CD4-positive, CD25-positive, alpha-beta regulatory T cell (primary cell): ENCODE data around the gene CACNG4. TPM values are rescaled to one million over a fixed set of nuclear protein-coding genes. Genes with fewer than 3 reads are reported as not detected.
"Not testable (repeated sequence)": the region's sequence is repeated elsewhere in the genome, so short reads cannot be mapped to it uniquely, and the experiment has no call there.

Experiments used
- ATAC-seq, 2 donors: fragments of 150-1000 bp; cut with Tn5 transposase; one replicate each; pipeline ENCODE4 v1.10.0; 2021; ENCODE audit warnings: low read depth in 2 of 2, moderate number of reproducible peaks in 2 of 2, moderate library complexity in 1 of 2
- DNase-seq, 3 donors: peaks; one replicate each; pipeline versions ENCODE4 v3.0.0 to v3.0.0-alpha.2; 2012 to 2022; ENCODE audit warnings: mixed read lengths in 1 of 3
- H3K27ac ChIP-seq: one replicate; pipeline ENCODE4 v1.7.0; 2013; ENCODE audit warnings: mild to moderate bottlenecking, low read length; ENCODE audit not compliant: insufficient read depth, poor library complexity, severe bottlenecking
- H3K27me3 ChIP-seq: one replicate; pipeline ENCODE4 v1.7.0; 2013; ENCODE audit warnings: low read length; ENCODE audit not compliant: control insufficient read depth, insufficient read depth
- H3K36me3 ChIP-seq: one replicate; pipeline ENCODE4 v1.7.0; 2013; ENCODE audit warnings: mild to moderate bottlenecking, low read length, moderate library complexity; ENCODE audit not compliant: control insufficient read depth, insufficient read depth
- H3K4me1 ChIP-seq: 2 replicates; pipeline ENCODE4 v1.7.0; 2013; ENCODE audit warnings: mild to moderate bottlenecking, low read length; ENCODE audit not compliant: insufficient read depth, control insufficient read depth, poor library complexity, severe bottlenecking
- H3K4me3 ChIP-seq: one replicate; pipeline ENCODE4 v1.7.0; 2013; ENCODE audit warnings: low read depth, mild to moderate bottlenecking, low read length, moderate library complexity
- H3K9me3 ChIP-seq, 2 experiments: 1 replicate in 1 of 2; 2 replicates in 1 of 2; pipeline ENCODE4 v1.7.0; 2013; ENCODE audit warnings: low read length in 2 of 2, mild to moderate bottlenecking in 1 of 2, moderate library complexity in 1 of 2; ENCODE audit not compliant: control insufficient read depth in 2 of 2
- H3K27ac Mint-ChIP-seq, 3 donors: one replicate each; pipeline ENCODE4 v1.8.0; 2020 to 2022; ENCODE audit warnings: mild to moderate bottlenecking in 3 of 3, mixed read lengths in 3 of 3, moderate library complexity in 2 of 3
- H3K27me3 Mint-ChIP-seq: one replicate; pipeline ENCODE4 v1.8.0; 2022; ENCODE audit warnings: mild to moderate bottlenecking, mixed read lengths
- H3K36me3 Mint-ChIP-seq: one replicate; pipeline ENCODE4 v1.8.0; 2020; ENCODE audit warnings: mixed read lengths
- H3K4me1 Mint-ChIP-seq, 4 donors: one replicate each; pipeline ENCODE4 v1.8.0; 2020 to 2022; ENCODE audit warnings: mixed read lengths in 4 of 4, mild to moderate bottlenecking in 1 of 4
- H3K4me3 Mint-ChIP-seq, 4 donors: one replicate each; pipeline ENCODE4 v1.8.0; 2020 to 2022; ENCODE audit warnings: mild to moderate bottlenecking in 4 of 4, mixed read lengths in 4 of 4, moderate library complexity in 3 of 4
- H3K9me3 Mint-ChIP-seq, 7 donors: one replicate each; pipeline ENCODE4 v1.8.0; 2020 to 2022; ENCODE audit warnings: mixed read lengths in 7 of 7, mild to moderate bottlenecking in 3 of 7, moderate library complexity in 2 of 7
- polyA plus RNA-seq, 4 donors: library from polyadenylated mRNA; unstranded; fragments of 300-500 nt; fragmentation: Illumina TruSeq; gene quantifications; one replicate each; pipeline ENCODE4 v1.2.3, GENCODE V29; 2021
- total RNA-seq: library from RNA; stranded (reverse); gene quantifications from one replicate; pipeline ENCODE4 v1.2.3, GENCODE V29; 2022

Gene CACNG4
- total and polyA plus RNA-seq, 5 donors from 2014 or later, result not detected

DNA sequence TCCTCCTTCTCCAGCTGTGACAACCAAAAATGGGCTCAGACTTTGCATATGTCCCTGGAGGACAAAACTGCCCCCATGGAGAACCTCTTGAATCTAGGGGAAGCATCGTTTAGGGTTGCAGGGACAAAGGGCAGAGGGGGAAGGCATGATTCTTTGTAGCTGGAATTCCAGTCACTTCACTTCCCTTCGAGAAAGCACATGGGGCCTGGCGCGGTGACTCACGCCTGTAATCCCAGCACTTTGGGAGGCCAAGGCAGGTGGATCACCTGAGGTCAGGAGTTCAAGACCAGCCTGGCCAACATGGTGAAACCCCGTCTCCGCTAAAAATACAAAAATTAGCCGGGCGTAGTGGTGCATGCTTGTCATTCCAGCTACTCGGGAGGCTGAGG lies 7.9 kb downstream of the CACNG4 start:
- not testable (repeated sequence) for H3K4me1 Mint-ChIP-seq, H3K4me3 Mint-ChIP-seq, H3K36me3 ChIP-seq, H3K27ac Mint-ChIP-seq, H3K4me3 ChIP-seq, ATAC-seq, DNase-seq, H3K9me3 ChIP-seq, H3K27ac ChIP-seq, H3K36me3 Mint-ChIP-seq, H3K4me1 ChIP-seq, H3K9me3 Mint-ChIP-seq
- H3K27me3 Mint-ChIP-seq, result peaks cover 42% of the 10 kb centered on the region
- peaks cover 15% of the 10 kb centered on the region for H3K27me3 ChIP-seq

GRCh38 chr17:66975188-66975587 lies 10.7 kb downstream of the CACNG4 start:
- Mint-ChIP-seq H3K4me3 (no peak overlapping the region), H3K27ac (no peak overlapping the region), H3K36me3 (no peaks in the 10 kb centered on the region), H3K27me3 (peaks cover 27% of the 10 kb centered on the region), H3K9me3 (peaks cover 0 to 2% (median 0%) of the 10 kb centered on the region in 7 donors), H3K4me1 (peaks cover 0 to 4% (median under 1%) of the 10 kb centered on the region in 4 donors)
- no peak for DNase-seq
- ATAC-seq, result no peak
- H3K4me1 ChIP-seq, result no peaks in the 10 kb centered on the region
- no peak overlapping the region for H3K4me3 ChIP-seq
- H3K27ac ChIP-seq, result no peak overlapping the region
- no peaks in the 10 kb centered on the region for H3K36me3 ChIP-seq
- H3K27me3 ChIP-seq, result peaks cover 2% of the 10 kb centered on the region
- H3K9me3 ChIP-seq, result no peaks in the 10 kb centered on the region

- peaks cover 23% of the 10 kb centered on the region for H3K27me3 Mint-ChIP-seq
- H3K9me3 ChIP-seq, result no peaks in the 10 kb centered on the region
- no peak overlapping the region for H3K27ac Mint-ChIP-seq
- no peak overlapping the region for H3K4me3 ChIP-seq
- H3K4me3 Mint-ChIP-seq, result no peak overlapping the region
- H3K36me3 Mint-ChIP-seq, result no peaks in the 10 kb centered on the region
- peaks cover 2% of the 10 kb centered on the region for H3K27me3 ChIP-seq
- peaks cover 0 to 2% (median 0%) of the 10 kb centered on the region in 7 donors for H3K9me3 Mint-ChIP-seq
- no peaks in the 10 kb centered on the region for H3K4me1 ChIP-seq
- ATAC-seq, result no peak
- no peak for DNase-seq
- no peak overlapping the region for H3K27ac ChIP-seq
- H3K4me1 Mint-ChIP-seq, result peaks cover 0 to 4% (median under 1%) of the 10 kb centered on the region in 4 donors
- no peaks in the 10 kb centered on the region for H3K36me3 ChIP-seq
Observed at GRCh38 chr17:66975614-66976378, 11.3 kb downstream of the CACNG4 start.

GRCh38 chr17:66976379-66976663 lies 11.8 kb downstream of the CACNG4 start:
- H3K36me3 Mint-ChIP-seq, result no peaks in the 10 kb centered on the region
- H3K27ac Mint-ChIP-seq, result no peak overlapping the region
- H3K27me3 ChIP-seq, result peaks cover 2% of the 10 kb centered on the region
- H3K4me1 Mint-ChIP-seq, result peaks cover 0 to 4% (median under 1%) of the 10 kb centered on the region in 4 donors
- peaks cover 26% of the 10 kb centered on the region for H3K27me3 Mint-ChIP-seq
- H3K4me1 ChIP-seq, result no peaks in the 10 kb centered on the region
- no peak for DNase-seq
- H3K27ac ChIP-seq, result no peak overlapping the region
- H3K9me3 Mint-ChIP-seq, result peaks cover 0 to 2% (median 0%) of the 10 kb centered on the region in 7 donors
- ATAC-seq, result no peak
- H3K4me3 ChIP-seq, result no peak overlapping the region
- H3K36me3 ChIP-seq, result no peaks in the 10 kb centered on the region
- H3K9me3 ChIP-seq, result no peaks in the 10 kb centered on the region
- no peak overlapping the region for H3K4me3 Mint-ChIP-seq

DNA sequence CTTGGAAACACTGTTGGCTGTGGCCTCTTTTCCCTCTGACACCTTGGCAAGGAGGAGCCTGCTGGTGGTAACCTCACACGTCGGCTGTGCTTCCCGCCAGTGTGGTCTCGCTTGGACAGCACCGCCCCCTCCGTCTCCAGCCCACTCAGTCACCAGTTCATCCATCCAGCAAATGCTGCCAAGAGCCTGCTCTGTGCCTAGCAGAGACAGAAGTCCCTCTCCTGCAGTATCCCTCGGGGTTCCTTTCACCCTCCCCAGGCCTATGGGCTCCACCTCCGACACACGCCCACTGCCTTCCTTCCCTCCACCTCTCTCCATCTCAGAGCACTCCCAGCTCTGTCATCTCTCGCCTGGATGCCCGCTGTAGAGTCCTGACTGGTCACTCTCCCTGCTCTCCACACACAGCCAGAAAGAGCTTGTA lies 12.3 kb downstream of the CACNG4 start:
- Mint-ChIP-seq H3K4me1 (peaks cover 0 to 4% (median under 1%) of the 10 kb centered on the region in 4 donors), H3K9me3 (peaks cover 0 to 2% (median 0%) of the 10 kb centered on the region in 7 donors), H3K36me3 (no peaks in the 10 kb centered on the region), H3K4me3 (no peak overlapping the region), H3K27ac (no peak overlapping the region), H3K27me3 (peaks cover 25% of the 10 kb centered on the region)
- Histone ChIP-seq H3K4me3 (no peak overlapping the region), H3K4me1 (no peaks in the 10 kb centered on the region), H3K27ac (no peak overlapping the region), H3K36me3 (no peaks in the 10 kb centered on the region), H3K27me3 (peaks cover 2% of the 10 kb centered on the region), H3K9me3 (no peaks in the 10 kb centered on the region)
- ATAC-seq (no peak), DNase-seq (no peak)

- no peak overlapping the region for H3K4me3 ChIP-seq
- DNase-seq, result no peak
- H3K36me3 ChIP-seq, result no peaks in the 10 kb centered on the region
- no peak overlapping the region for H3K27ac ChIP-seq
- Mint-ChIP-seq H3K27ac (no peak overlapping the region), H3K36me3 (no peaks in the 10 kb centered on the region), H3K27me3 (peaks cover 32% of the 10 kb centered on the region), H3K4me1 (peaks cover 0 to 4% (median 1%) of the 10 kb centered on the region in 4 donors), H3K9me3 (peaks cover 0 to 2% (median 0%) of the 10 kb centered on the region in 7 donors), H3K4me3 (no peak overlapping the region)
- no peak for ATAC-seq
- H3K4me1 ChIP-seq, result no peaks in the 10 kb centered on the region
- peaks cover 2% of the 10 kb centered on the region for H3K27me3 ChIP-seq
- H3K9me3 ChIP-seq, result no peaks in the 10 kb centered on the region
Observed at GRCh38 chr17:66978514-66979061, 14.1 kb downstream of the CACNG4 start.

GRCh38 chr17:66980896-66981295 lies 16.4 kb downstream of the CACNG4 start:
- H3K4me1 ChIP-seq, result no peaks in the 10 kb centered on the region
- no peaks in the 10 kb centered on the region for H3K9me3 ChIP-seq
- no peak for DNase-seq
- H3K4me3 ChIP-seq, result no peak overlapping the region
- H3K27me3 Mint-ChIP-seq, result peaks cover 41% of the 10 kb centered on the region
- no peak overlapping the region for H3K27ac Mint-ChIP-seq
- no peaks in the 10 kb centered on the region for H3K36me3 ChIP-seq
- peaks cover 0 to 4% (median 2%) of the 10 kb centered on the region in 4 donors for H3K4me1 Mint-ChIP-seq
- ATAC-seq, result no peak
- no peak overlapping the region for H3K27ac ChIP-seq
- H3K4me3 Mint-ChIP-seq, result no peak overlapping the region
- peaks cover 2% of the 10 kb centered on the region for H3K27me3 ChIP-seq
- H3K9me3 Mint-ChIP-seq, result peaks cover 0 to 2% (median 0%) of the 10 kb centered on the region in 7 donors
- no peaks in the 10 kb centered on the region for H3K36me3 Mint-ChIP-seq
